Activated CD4-positive, alpha-beta memory T cell treated with anti-CD3 and anti-CD28 coated beads, Interleukin-2, amount 10 ng/mL, durations not matched to agents 7 days and 5 days (primary cell): Measurements from ENCODE around the gene CCR5AS.
"Not testable (repeated sequence)": the region's sequence is repeated elsewhere in the genome, so short reads cannot be mapped to it uniquely, and the experiment has no call there.

Experiments used
- CTCF ChIA-PET: fragments of 350-600 bp; sonication (Branson Sonifier 250); formaldehyde crosslinking; loops from one replicate; lab custom pipeline; 2021; ENCODE audit warnings: antibody characterized with exemption, inconsistent platforms; lab: Charles Lee
- POLR2A ChIA-PET: fragments of 350-600 bp; sonication (Branson Sonifier 250); formaldehyde crosslinking; loops from one replicate; lab custom pipeline; 2021; ENCODE audit warnings: antibody characterized with exemption; lab: Charles Lee
- DNase-seq: peaks from one replicate; pipeline ENCODE4 v3.0.0-alpha.2; 2020
- H3K27ac Mint-ChIP-seq: one replicate; pipeline ENCODE4 v1.8.0; 2021; ENCODE audit warnings: mild to moderate bottlenecking, mixed read lengths
- H3K27me3 Mint-ChIP-seq: one replicate; pipeline ENCODE4 v1.8.0; 2021; ENCODE audit warnings: mixed read lengths
- H3K36me3 Mint-ChIP-seq: one replicate; pipeline ENCODE4 v1.8.0; 2021; ENCODE audit warnings: low read depth, mixed read lengths
- H3K4me1 Mint-ChIP-seq: one replicate; pipeline ENCODE4 v1.8.0; 2021; ENCODE audit warnings: mixed read lengths
- H3K4me3 Mint-ChIP-seq: one replicate; pipeline ENCODE4 v1.8.0; 2021; ENCODE audit warnings: mild to moderate bottlenecking, mixed read lengths
- H3K9me3 Mint-ChIP-seq: one replicate; pipeline ENCODE4 v1.8.0; 2021; ENCODE audit warnings: mixed read lengths

The CCR5AS gene

DNA sequence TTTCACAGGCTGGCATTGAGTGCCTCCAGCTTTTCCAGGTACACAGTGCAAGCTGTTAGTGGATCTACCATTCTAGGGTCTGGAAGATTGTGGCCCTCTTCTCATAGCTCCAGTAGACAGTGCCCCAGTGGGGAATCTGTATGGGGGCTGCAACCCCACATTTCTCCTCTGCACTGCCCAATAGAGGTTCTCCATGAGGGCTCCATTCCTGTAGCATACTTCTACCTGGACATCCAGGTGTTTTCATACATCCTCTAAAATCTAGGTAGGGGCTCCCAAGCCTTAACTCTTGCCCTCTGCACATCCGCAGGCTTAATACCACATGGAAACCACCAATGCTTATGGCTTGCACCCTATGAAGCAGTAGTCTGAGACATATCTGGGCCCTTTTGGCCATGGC, 68.0 kb downstream of the CCR5AS start:
- Mint-ChIP-seq H3K4me3 (no peak overlapping the region), H3K27ac (no peak overlapping the region), H3K4me1 (peaks cover 25% of the 10 kb centered on the region), H3K9me3 (peaks cover 34% of the 10 kb centered on the region), H3K36me3 (peaks cover 35% of the 10 kb centered on the region), H3K27me3 (peaks cover 4% of the 10 kb centered on the region)
- no peak for DNase-seq
- ChIA-PET POLR2A (no interaction called here), CTCF (no interaction called here)

DNA sequence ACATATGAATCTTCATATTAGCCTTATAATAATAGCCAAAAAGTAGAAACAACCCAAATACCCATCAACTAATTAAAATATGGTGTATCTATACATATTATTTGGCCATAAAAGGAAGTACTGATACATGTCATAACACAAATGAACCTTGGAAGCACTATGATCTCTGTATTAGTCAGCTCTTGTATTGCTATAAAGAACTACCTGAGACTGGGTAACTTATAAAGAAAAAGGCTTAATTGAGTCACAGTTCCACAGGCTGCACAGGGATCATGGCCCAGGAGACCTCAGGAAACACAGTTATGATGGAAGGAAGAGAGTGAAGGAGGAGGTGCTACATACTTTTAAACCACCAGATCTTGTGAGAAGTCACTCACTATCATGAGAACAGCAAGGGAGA, 69.0 kb downstream of the CCR5AS start:
- no peak overlapping the region for H3K27ac Mint-ChIP-seq
- CTCF ChIA-PET: no interaction called here
- no peak overlapping the region for H3K4me3 Mint-ChIP-seq
- H3K9me3 Mint-ChIP-seq: peaks cover 34% of the 10 kb centered on the region
- H3K4me1 Mint-ChIP-seq: peaks cover 29% of the 10 kb centered on the region
- POLR2A ChIA-PET: no interaction called here
- DNase-seq: no peak
- peaks cover 10% of the 10 kb centered on the region for H3K27me3 Mint-ChIP-seq
- H3K36me3 Mint-ChIP-seq: peaks cover 35% of the 10 kb centered on the region

DNA sequence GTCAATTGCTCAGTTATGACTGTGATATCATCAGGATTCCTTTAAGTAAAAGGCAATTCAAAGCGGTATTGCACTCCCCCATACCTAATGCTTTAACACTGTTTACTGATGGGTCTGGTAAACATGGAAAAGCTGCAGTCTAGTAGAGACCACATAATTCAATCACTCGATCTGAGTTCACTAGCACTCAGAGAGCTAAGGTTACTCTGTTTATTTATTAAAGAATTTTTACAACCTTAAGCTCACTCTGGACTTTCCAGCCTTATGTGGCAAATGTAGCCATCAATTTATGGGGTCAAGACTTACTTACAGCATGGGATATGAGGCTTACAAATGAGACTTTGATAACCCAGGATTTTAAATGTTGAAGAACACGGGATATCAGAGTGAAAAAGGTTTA, 71.3 kb downstream of the CCR5AS start:
- no peak overlapping the region for H3K4me3 Mint-ChIP-seq
- POLR2A ChIA-PET: interaction anchor here (0.8 to 1.5 kb wide), 3 partner anchors 13 to 34 kb away, joined by 4 to 5 read pairs (median 4); no protein-coding TSS in a partner anchor
- H3K27me3 Mint-ChIP-seq: peaks cover 28% of the 10 kb centered on the region
- peaks cover 34% of the 10 kb centered on the region for H3K9me3 Mint-ChIP-seq
- peaks cover 31% of the 10 kb centered on the region for H3K4me1 Mint-ChIP-seq
- no peak for DNase-seq
- CTCF ChIA-PET: interaction anchor here (1.0 to 2.0 kb wide), 7 partner anchors 11 to 59 kb away, joined by 3 to 10 read pairs (median 3); partner anchors contain the start of gene CCR5
- peaks cover 47% of the 10 kb centered on the region for H3K36me3 Mint-ChIP-seq
- H3K27ac Mint-ChIP-seq: no peak overlapping the region

DNA sequence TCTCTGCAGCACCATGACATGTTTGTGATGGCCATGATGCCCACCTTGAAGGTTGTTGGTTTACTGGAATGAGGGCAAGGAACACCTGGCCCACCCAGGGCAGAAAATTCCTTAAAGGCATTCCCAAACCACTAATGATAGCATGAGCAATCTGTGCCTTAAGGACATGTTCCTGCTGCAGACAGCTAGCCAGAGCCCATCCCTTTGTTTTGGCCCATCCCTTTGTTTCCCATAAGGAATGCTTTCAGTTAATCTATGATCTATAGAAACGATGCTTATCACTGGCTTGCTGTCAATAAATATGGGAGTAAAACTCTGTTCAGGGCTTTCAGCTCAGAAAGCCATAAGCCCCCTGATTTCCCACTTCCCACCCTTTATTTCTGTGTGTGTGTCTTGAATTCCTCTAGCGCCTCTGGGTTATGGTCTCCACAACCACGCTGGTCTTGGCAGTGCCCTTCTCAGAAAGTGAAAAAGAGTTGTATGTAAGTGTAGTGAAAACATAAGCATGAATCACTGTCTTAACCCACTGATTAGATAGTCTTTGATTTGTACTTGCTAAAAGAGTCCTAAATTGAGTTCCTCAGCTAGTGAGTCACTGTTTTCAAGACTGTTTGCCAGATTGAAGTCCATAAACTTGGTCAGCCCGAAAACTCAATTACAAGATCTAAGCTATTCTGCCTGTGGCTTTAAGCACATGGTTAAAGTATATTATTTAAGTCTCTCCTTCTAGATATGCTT, 72.0 kb downstream of the CCR5AS start:
- no peak for DNase-seq
- POLR2A ChIA-PET: interaction anchor here (0.8 to 1.5 kb wide), 4 partner anchors 14 to 35 kb away, joined by 3 to 5 read pairs (median 4); partner anchors contain the start of gene CCR2
- CTCF ChIA-PET: interaction anchor here (1.0 to 2.0 kb wide), 7 partner anchors 10 to 58 kb away, joined by 3 to 10 read pairs (median 3); partner anchors contain the start of gene CCR5
- Mint-ChIP-seq H3K27me3 (peaks cover 28% of the 10 kb centered on the region), H3K4me3 (no peak overlapping the region), H3K9me3 (peaks cover 29% of the 10 kb centered on the region), H3K4me1 (peaks cover 31% of the 10 kb centered on the region), H3K27ac (no peak overlapping the region), H3K36me3 (peaks cover 42% of the 10 kb centered on the region)

DNA sequence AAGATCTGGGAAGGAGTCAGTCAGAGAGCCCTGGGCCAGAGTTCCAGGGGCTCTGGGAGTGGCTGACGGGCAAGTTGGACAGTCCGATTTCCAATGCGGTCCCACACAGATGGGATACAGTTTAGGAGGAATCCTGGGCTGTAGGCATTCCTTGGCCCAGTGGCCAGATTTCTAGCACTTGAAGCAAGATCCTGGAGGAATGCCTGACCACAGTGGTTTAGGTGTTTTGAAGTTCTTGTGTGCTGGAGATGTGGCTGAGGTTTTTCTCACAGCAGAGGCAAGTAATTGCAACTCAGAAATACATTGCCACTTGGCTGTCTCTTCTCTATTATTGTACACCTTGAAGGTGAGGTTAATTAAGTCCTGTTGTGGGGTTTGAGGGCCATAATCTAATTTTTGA, 76.2 kb downstream of the CCR5AS start:
- H3K4me3 Mint-ChIP-seq, H3K27ac Mint-ChIP-seq, CTCF ChIA-PET, H3K9me3 Mint-ChIP-seq, POLR2A ChIA-PET, DNase-seq: not testable (repeated sequence)
- Mint-ChIP-seq H3K4me1 (peaks cover 17% of the 10 kb centered on the region), H3K27me3 (peaks cover 28% of the 10 kb centered on the region), H3K36me3 (peaks cover 14% of the 10 kb centered on the region)

DNA sequence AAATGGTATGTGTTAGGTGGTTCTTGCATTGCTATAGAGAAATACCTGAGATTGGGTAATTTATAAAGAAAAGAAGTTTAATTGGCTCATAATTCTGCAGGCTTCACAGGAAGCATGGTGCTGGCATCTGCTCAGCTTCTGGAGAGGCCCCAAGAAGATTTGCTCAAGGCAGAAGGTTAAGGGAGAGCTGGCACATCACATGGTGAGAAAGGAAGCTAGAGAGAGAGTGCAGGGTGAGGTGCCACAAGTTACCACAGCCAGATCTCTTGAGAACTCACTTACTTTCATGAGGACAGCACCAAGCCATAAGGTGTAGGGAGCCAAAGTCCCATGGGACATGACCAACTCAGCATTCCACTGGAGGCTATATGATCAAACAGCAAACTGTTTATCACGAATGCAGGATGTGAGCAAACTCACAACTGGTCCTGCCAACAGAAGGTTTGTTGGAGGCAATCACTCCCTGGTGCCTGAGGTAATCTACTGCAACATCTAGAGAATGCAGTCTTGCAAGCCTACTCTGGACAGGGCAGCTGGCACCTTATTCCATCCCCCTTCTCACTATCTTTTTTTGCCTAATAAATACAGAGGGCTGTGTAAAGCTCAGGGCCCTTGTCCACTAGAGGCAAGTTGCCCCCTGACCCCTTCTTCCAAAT, 81.1 kb downstream of the CCR5AS start:
- Mint-ChIP-seq H3K36me3 (peaks cover 6% of the 10 kb centered on the region), H3K4me1 (peaks cover 3% of the 10 kb centered on the region), H3K27me3 (peaks cover 24% of the 10 kb centered on the region), H3K9me3 (peaks cover 8% of the 10 kb centered on the region), H3K4me3 (no peak overlapping the region), H3K27ac (no peak overlapping the region)
- DNase-seq: no peak
- ChIA-PET POLR2A (interaction anchor here (0.6 kb wide), 1 partner anchor 17 kb away, joined by 3 read pairs; no protein-coding TSS in a partner anchor), CTCF (interaction anchor here (1.2 kb wide), 1 partner anchor 9 kb away, joined by 3 read pairs; no protein-coding TSS in a partner anchor)

DNA sequence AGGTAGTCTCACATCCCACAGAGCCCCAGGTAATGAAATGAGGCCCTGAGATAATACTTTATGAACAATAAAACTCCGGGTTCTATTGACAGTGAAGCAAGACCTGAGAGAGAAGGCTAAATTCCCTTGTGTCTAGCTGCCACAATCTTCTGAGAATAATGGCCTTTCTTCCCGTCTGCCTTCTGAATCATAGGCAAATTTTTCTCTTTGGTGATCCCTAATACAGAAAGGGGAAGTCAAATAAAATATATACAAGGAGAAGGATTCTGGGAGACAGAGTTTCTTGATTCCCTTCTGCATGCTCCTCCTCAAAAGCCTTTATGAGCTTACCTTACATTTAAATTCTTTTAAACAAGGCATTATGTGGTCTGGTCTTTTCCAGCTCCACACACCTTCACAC, 82.8 kb downstream of the CCR5AS start:
- Mint-ChIP-seq H3K4me1 (peaks cover 3% of the 10 kb centered on the region), H3K4me3 (no peak overlapping the region), H3K9me3 (peaks cover 8% of the 10 kb centered on the region), H3K27me3 (peaks cover 28% of the 10 kb centered on the region), H3K36me3 (peaks cover 6% of the 10 kb centered on the region), H3K27ac (no peak overlapping the region)
- ChIA-PET POLR2A (interaction anchor here (1.2 kb wide), 1 partner anchor 46 kb away, joined by 3 read pairs; no protein-coding TSS in a partner anchor), CTCF (no interaction called here)
- no peak for DNase-seq

DNA sequence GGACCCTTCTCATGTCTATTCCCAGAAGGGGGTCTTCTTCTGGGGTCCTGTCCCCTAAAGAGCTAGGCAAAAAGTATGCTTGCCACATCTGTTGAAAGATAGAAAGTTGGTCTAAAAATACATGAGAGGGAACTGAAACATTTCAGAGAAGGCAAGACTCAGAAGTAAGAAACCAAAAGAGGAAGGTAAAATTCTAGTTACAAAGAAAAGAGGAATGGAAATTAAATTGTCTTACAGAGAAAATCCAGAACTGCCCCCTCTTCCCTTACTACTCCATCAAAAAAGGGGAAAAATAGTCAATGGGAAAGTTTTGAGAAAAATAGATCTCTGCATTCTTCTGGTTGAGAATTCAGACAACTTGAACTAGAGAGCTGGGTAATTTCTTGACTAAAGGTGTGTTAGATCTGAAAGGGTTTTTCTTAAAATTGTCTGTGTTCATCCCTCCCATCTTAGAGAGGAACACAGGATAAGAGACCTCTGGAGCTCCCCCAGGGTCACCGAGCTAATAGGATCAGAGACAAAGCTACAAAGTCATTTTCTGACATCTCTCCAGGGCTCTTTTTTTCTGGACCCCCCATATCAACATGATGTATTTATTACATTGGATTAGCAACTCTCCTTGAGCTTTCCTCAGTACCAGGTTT, 85.3 kb downstream of the CCR5AS start:
- Mint-ChIP-seq H3K27ac (no peak overlapping the region), H3K9me3 (peaks cover 17% of the 10 kb centered on the region), H3K4me1 (peaks cover 3% of the 10 kb centered on the region), H3K4me3 (no peak overlapping the region), H3K36me3 (peaks cover 21% of the 10 kb centered on the region), H3K27me3 (peaks cover 45% of the 10 kb centered on the region)
- no peak for DNase-seq
- CTCF ChIA-PET: interaction anchor here (1.0 kb wide), 1 partner anchor 13 kb away, joined by 3 read pairs; no protein-coding TSS in a partner anchor
- POLR2A ChIA-PET: no interaction called here

DNA sequence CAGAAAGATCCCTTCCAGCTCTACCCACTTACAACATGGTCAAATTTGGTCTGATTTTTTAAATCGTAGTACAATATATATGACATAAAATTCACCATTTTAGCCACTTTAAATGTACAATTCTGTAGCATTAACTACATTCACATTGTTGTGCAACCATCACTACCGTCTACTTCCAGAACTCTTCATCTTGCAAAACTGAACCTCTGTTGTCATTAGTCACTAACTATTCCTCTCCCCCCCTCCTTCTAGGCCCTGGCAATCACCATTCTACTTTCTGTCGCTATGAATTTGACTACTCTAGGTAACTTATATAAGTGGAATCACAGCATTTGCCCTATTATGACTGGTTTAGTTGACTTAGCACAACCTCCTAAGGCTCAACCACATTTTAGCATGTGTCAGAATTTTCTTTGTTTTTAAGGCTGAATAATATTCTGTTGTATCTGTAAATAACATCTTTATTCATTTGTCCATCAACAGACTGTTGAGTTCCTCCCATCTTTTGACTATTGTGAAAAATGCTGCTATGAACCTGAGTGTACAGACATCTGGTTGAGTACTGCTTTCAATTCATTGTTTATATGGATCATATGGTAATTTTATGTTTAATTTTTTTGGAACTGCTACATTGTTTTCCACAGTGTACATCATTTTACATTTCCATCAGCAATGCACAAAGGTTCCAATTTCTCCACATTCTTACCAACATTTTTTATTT, 88.5 kb downstream of the CCR5AS start:
- ChIA-PET POLR2A (no interaction called here), CTCF (no interaction called here)
- peaks cover 22% of the 10 kb centered on the region for H3K9me3 Mint-ChIP-seq
- no peak for DNase-seq
- peaks cover 15% of the 10 kb centered on the region for H3K4me1 Mint-ChIP-seq
- peaks cover 25% of the 10 kb centered on the region for H3K36me3 Mint-ChIP-seq
- H3K27me3 Mint-ChIP-seq: peaks cover 50% of the 10 kb centered on the region
- H3K4me3 Mint-ChIP-seq: no peak overlapping the region
- H3K27ac Mint-ChIP-seq: no peak overlapping the region

DNA sequence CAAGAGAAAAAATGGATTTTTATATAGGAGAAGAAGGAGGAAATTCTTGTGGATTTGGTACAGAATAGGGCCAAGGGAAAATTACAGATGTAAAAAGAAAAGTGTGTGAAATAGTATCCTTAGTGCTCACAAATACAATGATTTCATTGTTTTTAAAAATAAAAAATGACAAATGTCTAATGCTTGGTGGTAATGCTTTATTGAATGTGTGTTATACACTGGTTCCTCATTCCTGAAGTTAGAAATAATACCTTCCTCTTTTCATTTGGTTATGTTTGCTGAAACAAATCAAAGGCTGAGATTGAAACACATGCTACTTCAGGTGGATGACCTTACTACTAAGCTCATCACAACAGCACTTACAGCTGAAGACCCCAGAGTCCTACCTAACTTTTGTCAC, 90.7 kb downstream of the CCR5AS start:
- CTCF ChIA-PET: interaction anchor here (1.1 to 1.3 kb wide), 2 partner anchors 40 to 54 kb away, joined by 3 to 5 read pairs; no protein-coding TSS in a partner anchor
- H3K27ac Mint-ChIP-seq: no peak overlapping the region
- peaks cover 42% of the 10 kb centered on the region for H3K27me3 Mint-ChIP-seq
- H3K36me3 Mint-ChIP-seq: peaks cover 30% of the 10 kb centered on the region
- peaks cover 20% of the 10 kb centered on the region for H3K4me1 Mint-ChIP-seq
- no peak for DNase-seq
- H3K4me3 Mint-ChIP-seq: no peak overlapping the region
- H3K9me3 Mint-ChIP-seq: peaks cover 24% of the 10 kb centered on the region
- POLR2A ChIA-PET: interaction anchor here (2.3 kb wide), 1 partner anchor 54 kb away, joined by 10 read pairs; the partner anchor contains the start of gene CCR5

DNA sequence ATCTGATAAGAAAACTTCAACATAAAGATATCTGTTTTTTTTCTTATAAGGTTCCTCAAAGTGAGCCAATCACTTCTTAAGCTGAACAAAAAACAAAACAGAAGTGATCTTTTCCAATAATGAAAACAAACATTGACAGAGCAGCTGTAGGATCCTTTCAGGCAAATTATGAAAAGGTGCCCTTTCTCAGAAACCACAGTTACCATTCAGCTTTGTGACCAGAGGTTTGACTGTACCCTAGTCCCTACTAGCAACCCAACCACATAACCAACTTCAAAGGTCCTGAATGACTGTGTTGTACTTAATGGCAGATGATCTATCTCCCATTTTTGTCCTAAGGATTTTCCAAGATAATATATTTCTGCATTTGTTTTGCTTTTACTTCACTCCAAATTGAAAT, 92.3 kb downstream of the CCR5AS start:
- no peak for DNase-seq
- CTCF ChIA-PET: interaction anchor here (1.0 to 2.8 kb wide), 5 partner anchors 12 to 86 kb away, joined by 3 to 15 read pairs (median 3); no protein-coding TSS in a partner anchor
- POLR2A ChIA-PET: interaction anchor here (0.9 to 2.3 kb wide), 5 partner anchors 15 to 224 kb away, joined by 3 to 10 read pairs (median 6); partner anchors contain the start of genes CCR2 and CCR5
- Mint-ChIP-seq H3K36me3 (peaks cover 36% of the 10 kb centered on the region), H3K9me3 (peaks cover 24% of the 10 kb centered on the region), H3K4me3 (no peak overlapping the region), H3K27me3 (peaks cover 47% of the 10 kb centered on the region), H3K27ac (no peak overlapping the region), H3K4me1 (peaks cover 20% of the 10 kb centered on the region)
